ENCODE results near the gene CIAO3.

DNA sequence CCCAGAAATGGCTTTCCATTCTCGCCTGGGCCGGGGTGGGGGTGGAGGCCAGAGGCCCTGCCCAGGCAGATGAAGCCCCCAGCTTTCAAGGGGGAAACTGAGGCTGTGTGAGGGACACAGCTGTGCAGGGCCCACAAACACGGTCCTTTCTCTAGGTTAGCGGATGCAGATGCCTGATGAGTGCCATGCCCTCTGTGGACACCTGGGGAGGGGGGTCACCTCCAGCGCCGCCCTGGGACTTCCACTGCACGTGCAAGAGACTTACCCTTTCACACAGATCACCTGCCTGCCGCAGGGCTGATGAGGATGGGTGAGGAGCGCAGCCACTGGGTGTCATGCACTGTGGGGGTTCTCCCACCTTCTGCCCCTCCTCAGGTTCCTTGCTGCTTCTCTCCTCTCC is 22.4 kb downstream of the CIAO3 start:
- no peak for TF ChIP-seq POLR2AphosphoS5 (IDR thresholded peaks at IDR 0.05)
- TF ChIP-seq, protein P1, sequence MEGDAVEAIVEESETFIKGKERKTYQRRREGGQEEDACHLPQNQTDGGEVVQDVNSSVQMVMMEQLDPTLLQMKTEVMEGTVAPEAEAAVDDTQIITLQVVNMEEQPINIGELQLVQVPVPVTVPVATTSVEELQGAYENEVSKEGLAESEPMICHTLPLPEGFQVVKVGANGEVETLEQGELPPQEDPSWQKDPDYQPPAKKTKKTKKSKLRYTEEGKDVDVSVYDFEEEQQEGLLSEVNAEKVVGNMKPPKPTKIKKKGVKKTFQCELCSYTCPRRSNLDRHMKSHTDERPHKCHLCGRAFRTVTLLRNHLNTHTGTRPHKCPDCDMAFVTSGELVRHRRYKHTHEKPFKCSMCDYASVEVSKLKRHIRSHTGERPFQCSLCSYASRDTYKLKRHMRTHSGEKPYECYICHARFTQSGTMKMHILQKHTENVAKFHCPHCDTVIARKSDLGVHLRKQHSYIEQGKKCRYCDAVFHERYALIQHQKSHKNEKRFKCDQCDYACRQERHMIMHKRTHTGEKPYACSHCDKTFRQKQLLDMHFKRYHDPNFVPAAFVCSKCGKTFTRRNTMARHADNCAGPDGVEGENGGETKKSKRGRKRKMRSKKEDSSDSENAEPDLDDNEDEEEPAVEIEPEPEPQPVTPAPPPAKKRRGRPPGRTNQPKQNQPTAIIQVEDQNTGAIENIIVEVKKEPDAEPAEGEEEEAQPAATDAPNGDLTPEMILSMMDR (IDR thresholded peaks at IDR 0.05) = no peak
- TF ChIP-seq POLR2A (IDR thresholded peaks at IDR 0.05) = no peak

All from prostate gland (tissue), 2 donors.